AG10803 (cell line): ENCODE measurements around the gene LPAR1.
"Not testable (repeated sequence)": the region's sequence is repeated elsewhere in the genome, so short reads cannot be mapped to it uniquely, and the experiment has no call there.

ENCODE experiments used
- DNase-seq: peaks from one replicate; pipeline ENCODE4 v3.0.0; 2010; ENCODE audit warnings: low read depth
- H3K4me3 ChIP-seq: 2 replicates; pipeline ENCODE4 v1.5.1; 2011; ENCODE audit warnings: mild to moderate bottlenecking, low read length, control low read depth
- TF ChIP-seq, protein P1 (sequence below): conservative IDR thresholded peaks from 2 replicates; pipeline ENCODE4 v1.5.1; 2011; ENCODE audit warnings: mild to moderate bottlenecking, low read length, control low read depth, inconsistent platforms

LPAR1 gene

DNA sequence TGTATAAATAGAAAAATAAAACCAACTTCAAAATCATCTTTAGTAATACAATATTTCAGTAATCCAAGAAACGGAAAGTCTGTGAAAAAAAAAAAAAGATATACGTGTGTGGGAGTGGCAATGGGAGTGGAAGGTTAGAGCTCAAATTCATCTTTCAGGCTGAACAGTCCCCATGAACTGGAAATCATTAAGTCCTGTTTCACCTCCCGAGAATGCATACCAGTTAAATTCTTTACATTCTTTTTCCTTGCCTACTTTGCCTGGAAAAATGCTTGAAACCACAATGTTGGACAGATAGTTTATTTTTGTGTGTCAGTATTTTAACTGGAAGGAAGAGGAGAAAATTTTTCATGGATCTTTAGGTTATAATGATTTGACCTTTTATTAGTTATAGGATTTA, 202.9 kb downstream of the LPAR1 start:
- peak; percentile 95 for DNase-seq
- TF ChIP-seq, protein P1, sequence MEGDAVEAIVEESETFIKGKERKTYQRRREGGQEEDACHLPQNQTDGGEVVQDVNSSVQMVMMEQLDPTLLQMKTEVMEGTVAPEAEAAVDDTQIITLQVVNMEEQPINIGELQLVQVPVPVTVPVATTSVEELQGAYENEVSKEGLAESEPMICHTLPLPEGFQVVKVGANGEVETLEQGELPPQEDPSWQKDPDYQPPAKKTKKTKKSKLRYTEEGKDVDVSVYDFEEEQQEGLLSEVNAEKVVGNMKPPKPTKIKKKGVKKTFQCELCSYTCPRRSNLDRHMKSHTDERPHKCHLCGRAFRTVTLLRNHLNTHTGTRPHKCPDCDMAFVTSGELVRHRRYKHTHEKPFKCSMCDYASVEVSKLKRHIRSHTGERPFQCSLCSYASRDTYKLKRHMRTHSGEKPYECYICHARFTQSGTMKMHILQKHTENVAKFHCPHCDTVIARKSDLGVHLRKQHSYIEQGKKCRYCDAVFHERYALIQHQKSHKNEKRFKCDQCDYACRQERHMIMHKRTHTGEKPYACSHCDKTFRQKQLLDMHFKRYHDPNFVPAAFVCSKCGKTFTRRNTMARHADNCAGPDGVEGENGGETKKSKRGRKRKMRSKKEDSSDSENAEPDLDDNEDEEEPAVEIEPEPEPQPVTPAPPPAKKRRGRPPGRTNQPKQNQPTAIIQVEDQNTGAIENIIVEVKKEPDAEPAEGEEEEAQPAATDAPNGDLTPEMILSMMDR: no peak
- no peak overlapping the region for H3K4me3 ChIP-seq

DNA sequence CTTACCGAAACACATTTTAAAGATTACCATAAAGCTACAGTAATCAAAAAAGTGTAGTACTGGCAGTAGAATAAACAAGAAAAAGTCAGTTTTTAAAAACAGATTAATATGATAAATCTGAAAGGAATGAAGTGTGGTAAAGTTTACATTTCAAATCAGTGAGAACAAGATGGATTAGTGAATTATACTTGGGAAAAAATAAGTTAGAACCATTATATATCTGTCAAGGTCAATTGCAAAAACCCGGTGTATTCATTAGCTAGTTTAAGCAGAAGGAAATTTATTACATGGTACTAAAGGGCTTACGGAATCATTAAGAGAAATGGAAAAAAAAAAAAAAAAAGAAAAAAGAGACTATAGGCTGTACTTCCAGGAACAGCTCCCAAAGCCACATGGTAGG, 205.3 kb downstream of the LPAR1 start:
- H3K4me3 ChIP-seq: no peak overlapping the region
- TF ChIP-seq, protein P1: no peak
- DNase-seq: peak; percentile 44

DNA sequence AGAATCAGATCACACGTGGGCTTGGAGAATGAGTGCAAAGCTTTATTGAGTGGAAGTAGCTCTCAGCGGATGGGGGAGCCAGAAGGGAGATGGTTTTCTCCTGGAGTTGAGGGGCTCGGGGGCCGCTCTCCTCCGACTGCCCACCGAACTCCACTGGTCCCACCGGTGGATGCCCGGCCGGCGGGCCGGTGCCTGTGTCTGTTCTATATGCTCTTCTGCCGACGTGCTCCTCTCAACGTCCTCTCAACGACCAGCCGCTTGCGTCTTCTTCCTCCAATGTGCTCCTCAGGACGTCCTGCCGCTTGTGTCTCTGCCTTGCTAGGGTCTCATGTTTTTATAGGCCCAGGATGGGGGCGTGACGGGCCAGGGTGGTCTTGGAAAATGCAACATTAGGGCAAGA, 207.8 kb downstream of the LPAR1 start:
- TF ChIP-seq, protein P1: no peak
- no peak overlapping the region for H3K4me3 ChIP-seq
- DNase-seq: no peak

DNA sequence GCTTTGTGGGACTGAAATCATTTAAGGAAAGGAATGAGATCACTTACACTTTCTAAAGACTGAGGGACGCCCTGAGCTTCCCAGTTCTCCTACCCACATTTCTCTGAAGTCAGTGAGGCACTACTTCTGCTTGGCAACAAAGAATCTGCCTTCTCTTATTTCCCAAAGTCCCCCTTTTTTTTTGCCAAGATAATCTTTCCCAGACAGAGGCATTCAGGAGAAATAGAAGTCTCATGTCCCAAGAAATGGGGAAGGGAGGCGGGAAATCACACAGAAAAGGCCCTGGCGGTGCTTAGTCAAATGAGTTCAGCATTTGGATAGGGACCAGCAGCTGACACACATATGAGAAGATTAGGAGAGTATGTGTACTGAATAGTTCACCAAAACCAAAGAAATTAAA, 210.0 kb downstream of the LPAR1 start:
- peak; percentile 83 for DNase-seq

DNA sequence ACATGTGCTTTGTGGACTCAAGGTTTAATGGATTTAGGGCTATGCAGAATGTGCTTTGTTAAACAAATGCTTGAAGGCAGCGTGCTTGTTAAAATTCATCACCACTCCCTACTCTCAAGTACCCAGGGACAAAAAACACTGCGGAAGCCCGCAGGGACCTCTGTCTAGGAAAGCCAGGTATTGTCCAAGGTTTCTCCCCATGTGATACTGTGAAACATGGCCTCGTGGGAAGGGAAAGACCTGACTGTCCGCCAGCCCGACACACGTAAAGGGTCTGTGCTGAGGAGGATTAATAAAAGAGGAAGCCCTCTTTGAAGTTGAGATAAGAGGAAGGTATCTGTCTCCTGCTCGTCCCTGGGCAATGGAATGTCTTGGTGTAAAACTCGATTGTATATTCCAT, 211.9 kb downstream of the LPAR1 start:
- not testable (repeated sequence) for DNase-seq, H3K4me3 ChIP-seq

More for the DNA sequence above, 210.0 kb downstream of the LPAR1 start:
- TF ChIP-seq, protein P1: peak; percentile 21
- no peak overlapping the region for H3K4me3 ChIP-seq

DNA sequence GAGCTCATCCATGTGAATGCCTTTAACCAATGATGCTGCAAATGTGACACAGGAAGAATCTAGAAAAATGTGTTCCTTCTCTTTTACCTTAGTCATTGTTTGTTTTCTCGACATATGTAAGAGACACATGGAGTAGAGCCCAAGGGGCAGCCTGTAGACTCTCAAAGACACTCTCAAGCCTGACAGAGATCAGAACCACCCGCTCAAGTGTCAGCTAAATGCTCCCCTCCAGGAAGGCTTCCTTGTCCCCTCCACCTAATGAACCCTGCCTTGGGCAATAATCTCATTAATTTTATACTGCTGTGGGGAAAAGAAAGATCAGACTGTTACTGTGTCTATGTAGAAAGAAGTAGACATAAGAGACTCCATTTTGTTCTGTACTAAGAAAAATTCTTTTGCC, 212.3 kb downstream of the LPAR1 start:
- DNase-seq: no peak
- H3K4me3 ChIP-seq: no peak overlapping the region
- TF ChIP-seq, protein P1: no peak

DNA sequence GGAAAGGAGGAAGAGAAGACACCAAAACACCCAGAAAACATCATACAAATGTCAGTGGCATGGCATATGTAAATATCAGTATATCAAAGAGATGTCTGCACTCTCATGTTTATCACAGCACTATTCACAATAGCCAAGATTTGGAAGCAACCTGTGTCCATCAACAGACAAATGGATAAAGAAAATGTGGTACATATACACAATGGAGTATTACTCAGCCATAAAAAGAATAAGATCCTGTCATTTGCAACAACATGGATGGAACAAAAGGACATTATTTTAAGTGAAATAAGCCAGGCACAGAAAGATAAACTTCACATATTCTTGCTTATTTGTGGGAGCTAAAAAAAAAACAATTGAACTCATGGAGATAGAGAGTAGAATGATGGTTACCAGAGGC, 213.1 kb downstream of the LPAR1 start:
- not testable (repeated sequence) for H3K4me3 ChIP-seq

More for the DNA sequence above, 213.1 kb downstream of the LPAR1 start:
- DNase-seq: not testable (repeated sequence)
